A172 (cell line): ENCODE results near the gene CFH. TPM values are rescaled to one million over a fixed set of nuclear protein-coding genes. Genes with fewer than 3 reads are reported as not detected.
"Not testable (repeated sequence)": the region's sequence is repeated elsewhere in the genome, so short reads cannot be mapped to it uniquely, and the experiment has no call there.

Experiments used
- DNase-seq: peaks from one replicate; pipeline ENCODE4 v3.0.0-alpha.2; 2015; ENCODE audit warnings: low spot score
- total RNA-seq: library from RNA; depleted of rRNA; stranded (reverse); fragments of >200 nt; shearing (Covaris generic); gene quantifications from 2 replicates; pipeline ENCODE4 v1.2.3, GENCODE V29; 2014; rRNA removed

CFH gene
- total RNA-seq, 1 experiment from 2014 or later, result 2.2 TPM

GRCh38 chr1:196765019-196765740 lies 113.3 kb downstream of the CFH start:
- not testable (repeated sequence) for DNase-seq

GRCh38 chr1:196769823-196770222 lies 118.0 kb downstream of the CFH start:
- DNase-seq, result not testable (repeated sequence)

- no peak for DNase-seq
Observed at GRCh38 chr1:196773713-196774112, 121.9 kb downstream of the CFH start.

- DNase-seq, result no peak
Observed at GRCh38 chr1:196774175-196774574, 122.3 kb downstream of the CFH start.

- no peak for DNase-seq
Observed at GRCh38 chr1:196774603-196775002, 122.8 kb downstream of the CFH start, which contains the start of gene CFHR3. Gene CFHR3 (plus strand): TSS chr1:196774840. CDS start chr1:196774887, 47 bp downstream.

- no peak for DNase-seq
Observed at GRCh38 chr1:196777603-196778002, 125.8 kb downstream of the CFH start.

GRCh38 chr1:196779093-196779492 lies 127.2 kb downstream of the CFH start:
- DNase-seq, result no peak

GRCh38 chr1:196791252-196791651 lies 139.4 kb downstream of the CFH start:
- not testable (repeated sequence) for DNase-seq

GRCh38 chr1:196794103-196794502 lies 142.3 kb downstream of the CFH start:
- DNase-seq, result not testable (repeated sequence)

Other genes starting within 250 kb of the CFH start
- 0.86 and 1.2 TPM in 2 replicates for gene KCNT2, start 43.6 kb upstream of the CFH start, total RNA-seq
- gene CFHR3, start 122.8 kb downstream of the CFH start, total RNA-seq, result 0.03 and 0.38 TPM in 2 replicates
- gene CFHR1, start 167.7 kb downstream of the CFH start, total RNA-seq, result 0.22 and 1.1 TPM in 2 replicates
- not detected in 2 replicates for gene CFHR4, start 236.0 kb downstream of the CFH start, total RNA-seq